Fibroblast of the conjunctiva (primary cell): ENCODE data around the gene MIA.
A peak's percentile ranks its signal among the peaks of the same experiment; 100 is the strongest.
"Not testable (repeated sequence)": the region's sequence is repeated elsewhere in the genome, so short reads cannot be mapped to it uniquely, and the experiment has no call there.

Experiments used
- DNase-seq: peaks from one replicate; pipeline ENCODE4 v3.0.0-alpha.2; 2010; ENCODE audit warnings: low read depth

The MIA gene

GRCh38 chr19:40803857-40804782, 28.8 kb downstream of the MIA start:
- DNase-seq: no peak

GRCh38 chr19:40804783-40805242, 29.5 kb downstream of the MIA start:
- no peak for DNase-seq

- no peak for DNase-seq
Measured at GRCh38 chr19:40805258-40805868, 30.0 kb downstream of the MIA start.

GRCh38 chr19:40806423-40807146, 31.3 kb downstream of the MIA start:
- peak; percentile 95 for DNase-seq

- DNase-seq: no peak
Measured at GRCh38 chr19:40807147-40808020, 32.1 kb downstream of the MIA start.

- DNase-seq: no peak
Measured at GRCh38 chr19:40808021-40808325, 32.7 kb downstream of the MIA start.

GRCh38 chr19:40808497-40808896, 33.2 kb downstream of the MIA start:
- DNase-seq: no peak

- no peak for DNase-seq
Measured at GRCh38 chr19:40809358-40810086, 34.2 kb downstream of the MIA start.

GRCh38 chr19:40810160-40810559, 34.8 kb downstream of the MIA start:
- no peak for DNase-seq

GRCh38 chr19:40810649-40811408, 35.5 kb downstream of the MIA start:
- DNase-seq: peak; percentile 71

- DNase-seq: no peak
Measured at GRCh38 chr19:40811478-40812341, 36.4 kb downstream of the MIA start.

GRCh38 chr19:40812571-40812970, 37.2 kb downstream of the MIA start:
- DNase-seq: not testable (repeated sequence)

- no peak for DNase-seq
Measured at GRCh38 chr19:40813182-40813581, 37.9 kb downstream of the MIA start.

GRCh38 chr19:40815223-40815622, 39.9 kb downstream of the MIA start:
- no peak for DNase-seq

- DNase-seq: not testable (repeated sequence)
Measured at GRCh38 chr19:40818480-40819399, 43.4 kb downstream of the MIA start.

GRCh38 chr19:40819479-40820234, 44.3 kb downstream of the MIA start:
- not testable (repeated sequence) for DNase-seq

- DNase-seq: no peak
Measured at GRCh38 chr19:40822161-40822560, 46.8 kb downstream of the MIA start.
